Activated CD4-positive, alpha-beta memory T cell treated with anti-CD3 and anti-CD28 coated beads for 36 hours (primary cell): ENCODE results near the gene RNF4. TPM values are rescaled to one million over a fixed set of nuclear protein-coding genes. Genes with fewer than 3 reads are reported as not detected.

Source experiments
- CTCF ChIA-PET: fragments of 350-600 bp; sonication (Branson Sonifier 250); formaldehyde crosslinking; loops from one replicate; lab custom pipeline; 2021; ENCODE audit warnings: antibody characterized with exemption, inconsistent platforms; lab: Charles Lee
- POLR2A ChIA-PET: fragments of 350-600 bp; sonication (Branson Sonifier 250); formaldehyde crosslinking; loops from one replicate; lab custom pipeline; 2021; ENCODE audit warnings: antibody characterized with exemption; lab: Charles Lee
- DNase-seq: peaks from one replicate; pipeline ENCODE4 v3.0.0-alpha.2; 2020
- H3K27ac Mint-ChIP-seq: one replicate; pipeline ENCODE4 v1.8.0; 2021; ENCODE audit warnings: mixed read lengths
- H3K27me3 Mint-ChIP-seq: one replicate; pipeline ENCODE4 v1.8.0; 2021; ENCODE audit warnings: mixed read lengths
- H3K36me3 Mint-ChIP-seq: one replicate; pipeline ENCODE4 v1.8.0; 2021; ENCODE audit warnings: mixed read lengths
- H3K4me1 Mint-ChIP-seq: one replicate; pipeline ENCODE4 v1.8.0; 2021; ENCODE audit warnings: low read depth, mixed read lengths
- H3K4me3 Mint-ChIP-seq: one replicate; pipeline ENCODE4 v1.8.0; 2021; ENCODE audit warnings: mild to moderate bottlenecking, mixed read lengths
- H3K9me3 Mint-ChIP-seq: one replicate; pipeline ENCODE4 v1.8.0; 2021; ENCODE audit warnings: mixed read lengths
- intact Hi-C: fragments of 100-400 bp; cut with micrococcal nuclease; formaldehyde crosslinking; loops from one replicate; pipeline ENCODE4 v1.15.1; 2023
- total RNA-seq, 2 experiments: library from RNA; stranded (reverse); gene quantifications; one replicate each; pipeline ENCODE4 v1.2.3, GENCODE V29; 2021

Gene RNF4
- total RNA-seq, 2 experiments from 2014 or later, result 84.6 to 90.3 TPM

- Mint-ChIP-seq H3K4me1 (peaks cover 91% of the 10 kb centered on the region), H3K4me3 (no peak overlapping the region), H3K27me3 (no peaks in the 10 kb centered on the region), H3K36me3 (peaks cover 16% of the 10 kb centered on the region), H3K27ac (peak overlapping the region; percentile 88), H3K9me3 (no peaks in the 10 kb centered on the region)
- peak; percentile 51 for DNase-seq
- intact Hi-C loops, result loop anchor here (1.0 to 5.0 kb wide), 2 partner anchors 13 to 55 kb away; partner anchors contain the start of genes FAM193A and RNF4
- ChIA-PET POLR2A (interaction anchor here (8.5 kb wide), 1 partner anchor 14 kb away, joined by 40 read pairs; the partner anchor contains the start of gene RNF4), CTCF (interaction anchor here (0.9 kb wide), 1 partner anchor 263 kb away, joined by 3 read pairs; no protein-coding TSS in a partner anchor)
Measured at GRCh38 chr4:2482693-2483092, 13.8 kb downstream of the RNF4 start.

- no peak for DNase-seq
- H3K4me3 Mint-ChIP-seq, result no peak overlapping the region
- H3K27me3 Mint-ChIP-seq, result no peaks in the 10 kb centered on the region
- peaks cover 91% of the 10 kb centered on the region for H3K4me1 Mint-ChIP-seq
- H3K27ac Mint-ChIP-seq, result peak overlapping the region; percentile 88
- no peaks in the 10 kb centered on the region for H3K9me3 Mint-ChIP-seq
- intact Hi-C loops, result loop anchor here (5.0 kb wide), 1 partner anchor 54 kb away; the partner anchor contains the start of gene FAM193A
- peaks cover 13% of the 10 kb centered on the region for H3K36me3 Mint-ChIP-seq
- POLR2A ChIA-PET, result interaction anchor here (8.5 kb wide), 1 partner anchor 14 kb away, joined by 40 read pairs; the partner anchor contains the start of gene RNF4
- CTCF ChIA-PET, result interaction anchor here (2.5 kb wide), 1 partner anchor 15 kb away, joined by 9 read pairs; the partner anchor contains the start of gene RNF4
Measured at GRCh38 chr4:2483237-2483636, 14.3 kb downstream of the RNF4 start.

- intact Hi-C loops, result loop anchor here (5.0 kb wide), 1 partner anchor 53 kb away; the partner anchor contains the start of gene FAM193A
- no peak overlapping the region for H3K4me3 Mint-ChIP-seq
- POLR2A ChIA-PET, result interaction anchor here (8.5 kb wide), 1 partner anchor 15 kb away, joined by 40 read pairs; the partner anchor contains the start of gene RNF4
Measured at GRCh38 chr4:2484185-2484584, 15.3 kb downstream of the RNF4 start.

GRCh38 chr4:2484993-2485392 is 16.1 kb downstream of the RNF4 start:
- Mint-ChIP-seq H3K27me3 (no peaks in the 10 kb centered on the region), H3K4me1 (peaks cover 86% of the 10 kb centered on the region), H3K4me3 (peak overlapping the region; percentile 17), H3K36me3 (peaks cover 13% of the 10 kb centered on the region), H3K9me3 (no peaks in the 10 kb centered on the region), H3K27ac (peak overlapping the region; percentile 34)
- CTCF ChIA-PET, result interaction anchor here (1.1 to 2.5 kb wide), 5 partner anchors 13 to 265 kb away, joined by 3 to 9 read pairs (median 4); partner anchors contain the start of gene RNF4
- intact Hi-C loops, result loop anchor here (5.0 kb wide), 1 partner anchor 52 kb away; the partner anchor contains the start of gene FAM193A
- POLR2A ChIA-PET, result interaction anchor here (0.8 to 8.5 kb wide), 2 partner anchors 16 to 23 kb away, joined by 3 to 40 read pairs; partner anchors contain the start of gene RNF4
- DNase-seq, result peak; percentile 80

More at GRCh38 chr4:2484185-2484584, 15.3 kb downstream of the RNF4 start:
- Mint-ChIP-seq H3K36me3 (peaks cover 15% of the 10 kb centered on the region), H3K27me3 (no peaks in the 10 kb centered on the region), H3K9me3 (no peaks in the 10 kb centered on the region), H3K27ac (peak overlapping the region; percentile 73), H3K4me1 (peaks cover 86% of the 10 kb centered on the region)
- CTCF ChIA-PET, result interaction anchor here (0.7 to 2.5 kb wide), 5 partner anchors 9 to 264 kb away, joined by 3 to 9 read pairs (median 4); partner anchors contain the start of gene RNF4
- DNase-seq, result no peak

DNA sequence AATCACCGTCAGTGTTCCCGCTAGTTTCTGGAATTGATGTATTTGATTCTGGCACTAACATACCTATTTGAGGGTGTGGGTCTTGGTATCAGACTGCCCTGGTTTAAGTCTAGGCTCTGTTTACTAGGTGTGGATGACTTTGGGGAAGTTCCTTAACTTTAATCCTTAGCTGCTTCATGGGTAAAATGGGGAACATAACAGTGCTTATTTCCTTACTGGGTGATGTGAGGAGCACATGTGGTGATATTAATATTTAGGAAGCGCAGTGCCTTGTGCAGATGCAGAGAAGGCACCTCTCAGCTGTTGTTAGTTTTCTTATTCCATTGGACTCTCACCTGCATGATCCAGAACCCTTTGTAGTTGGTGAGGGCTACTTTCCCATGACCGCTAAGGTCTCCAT is 17.1 kb downstream of the RNF4 start:
- H3K36me3 Mint-ChIP-seq, result peaks cover 20% of the 10 kb centered on the region
- DNase-seq, result no peak
- H3K4me1 Mint-ChIP-seq, result peaks cover 86% of the 10 kb centered on the region
- no peaks in the 10 kb centered on the region for H3K27me3 Mint-ChIP-seq
- ChIA-PET CTCF (interaction anchor here (0.7 to 1.7 kb wide), 4 partner anchors 14 to 266 kb away, joined by 3 to 6 read pairs (median 3); partner anchors contain the start of genes HAUS3 and POLN), POLR2A (interaction anchor here (8.5 kb wide), 1 partner anchor 17 kb away, joined by 40 read pairs; the partner anchor contains the start of gene RNF4)
- H3K27ac Mint-ChIP-seq, result peak overlapping the region; percentile 15
- H3K4me3 Mint-ChIP-seq, result no peak overlapping the region
- H3K9me3 Mint-ChIP-seq, result no peaks in the 10 kb centered on the region
- intact Hi-C loops, result no loop called here

- Mint-ChIP-seq H3K9me3 (no peaks in the 10 kb centered on the region), H3K36me3 (peaks cover 23% of the 10 kb centered on the region), H3K27me3 (no peaks in the 10 kb centered on the region), H3K4me1 (peaks cover 78% of the 10 kb centered on the region), H3K27ac (peak overlapping the region; percentile 15), H3K4me3 (no peak overlapping the region)
- ChIA-PET POLR2A (interaction anchor here (8.5 kb wide), 1 partner anchor 18 kb away, joined by 40 read pairs; the partner anchor contains the start of gene RNF4), CTCF (no interaction called here)
- DNase-seq, result no peak
- intact Hi-C loops, result no loop called here
Measured at GRCh38 chr4:2486981-2487380, 18.1 kb downstream of the RNF4 start.

DNA sequence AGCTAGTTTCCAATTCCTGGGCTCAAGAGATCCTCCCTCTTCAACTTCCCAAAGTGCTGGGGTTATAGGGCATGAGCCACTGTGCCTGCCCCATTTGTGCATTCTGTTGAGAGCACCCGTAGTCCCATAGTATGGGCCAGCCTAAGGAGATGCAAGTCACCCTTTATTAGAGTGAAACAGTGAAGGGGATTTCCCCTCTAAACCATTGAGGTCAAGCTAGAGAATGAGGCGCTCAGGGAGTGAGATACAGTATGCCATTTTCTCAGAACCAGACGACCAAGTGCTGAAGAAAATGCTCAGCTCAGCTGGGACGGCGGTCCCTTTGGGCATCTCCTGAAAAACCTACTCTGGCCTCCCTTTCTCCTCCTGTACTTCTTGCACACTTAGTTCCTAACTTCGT is 18.7 kb downstream of the RNF4 start:
- intact Hi-C loops, result no loop called here
- ChIA-PET POLR2A (interaction anchor here (8.5 kb wide), 1 partner anchor 19 kb away, joined by 40 read pairs; the partner anchor contains the start of gene RNF4), CTCF (no interaction called here)
- H3K4me1 Mint-ChIP-seq, result peaks cover 75% of the 10 kb centered on the region
- H3K9me3 Mint-ChIP-seq, result no peaks in the 10 kb centered on the region
- no peak overlapping the region for H3K4me3 Mint-ChIP-seq
- peak overlapping the region; percentile 51 for H3K27ac Mint-ChIP-seq
- DNase-seq, result no peak
- H3K27me3 Mint-ChIP-seq, result no peaks in the 10 kb centered on the region
- peaks cover 28% of the 10 kb centered on the region for H3K36me3 Mint-ChIP-seq

DNA sequence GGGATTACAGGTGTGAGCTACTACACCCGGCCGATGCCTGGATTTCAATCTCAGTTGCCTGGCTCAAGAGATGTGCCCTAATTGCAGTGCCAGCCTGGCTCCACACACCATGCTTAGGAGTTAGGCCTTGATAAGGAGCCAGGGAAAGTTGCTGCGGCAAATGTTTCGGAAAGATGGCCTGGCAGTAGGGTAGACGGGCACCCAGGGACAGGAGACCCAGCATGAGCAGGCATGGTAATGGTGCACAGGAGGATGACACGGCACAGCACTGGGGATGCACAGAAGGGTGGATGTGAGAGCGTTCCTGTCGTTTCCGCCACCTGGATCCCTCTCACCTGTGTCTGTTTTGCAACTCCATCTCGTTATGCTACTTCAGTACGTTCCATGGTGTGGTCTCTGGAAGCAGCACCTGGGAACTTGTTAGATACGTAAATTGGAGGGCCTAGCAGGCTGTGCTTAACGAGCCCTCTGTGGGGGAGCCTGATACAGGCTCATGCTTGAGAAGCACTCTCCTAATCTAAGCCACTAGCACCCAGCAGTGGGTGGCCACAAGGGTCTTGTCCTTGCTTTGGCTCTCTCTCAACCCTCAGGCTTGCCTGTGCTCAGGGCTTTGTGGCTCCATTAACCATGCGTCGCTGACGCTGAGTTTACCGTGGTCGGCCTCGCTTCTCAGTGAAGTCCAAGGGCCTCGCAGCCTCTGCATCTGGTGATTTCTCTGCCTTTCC is 20.3 kb downstream of the RNF4 start:
- ChIA-PET POLR2A (interaction anchor here (8.5 kb wide), 1 partner anchor 20 kb away, joined by 40 read pairs; the partner anchor contains the start of gene RNF4), CTCF (interaction anchor here (0.6 kb wide), 1 partner anchor 234 kb away, joined by 4 read pairs; no protein-coding TSS in a partner anchor)
- H3K4me1 Mint-ChIP-seq, result peaks cover 69% of the 10 kb centered on the region
- intact Hi-C loops, result no loop called here
- H3K4me3 Mint-ChIP-seq, result no peak overlapping the region
- no peaks in the 10 kb centered on the region for H3K27me3 Mint-ChIP-seq
- no peak for DNase-seq
- H3K9me3 Mint-ChIP-seq, result no peaks in the 10 kb centered on the region
- H3K27ac Mint-ChIP-seq, result peak overlapping the region; percentile 76
- peaks cover 37% of the 10 kb centered on the region for H3K36me3 Mint-ChIP-seq

GRCh38 chr4:2489841-2490552 is 21.1 kb downstream of the RNF4 start:
- H3K4me3 Mint-ChIP-seq, result no peak overlapping the region
- ChIA-PET POLR2A (interaction anchor here (0.9 to 8.5 kb wide), 2 partner anchors 21 kb away, joined by 3 to 40 read pairs; partner anchors contain the start of gene RNF4), CTCF (interaction anchor here (0.6 kb wide), 1 partner anchor 234 kb away, joined by 4 read pairs; no protein-coding TSS in a partner anchor)
- no peaks in the 10 kb centered on the region for H3K27me3 Mint-ChIP-seq
- H3K36me3 Mint-ChIP-seq, result peaks cover 37% of the 10 kb centered on the region
- H3K27ac Mint-ChIP-seq, result peak overlapping the region; percentile 76
- H3K9me3 Mint-ChIP-seq, result no peaks in the 10 kb centered on the region
- intact Hi-C loops, result loop anchor here (1.0 kb wide), 1 partner anchor 21 kb away; the partner anchor contains the start of gene RNF4
- DNase-seq, result no peak
- H3K4me1 Mint-ChIP-seq, result peaks cover 63% of the 10 kb centered on the region

GRCh38 chr4:2492970-2493369 is 24.1 kb downstream of the RNF4 start:
- CTCF ChIA-PET, result interaction anchor here (1.0 kb wide), 1 partner anchor 51 kb away, joined by 3 read pairs; no protein-coding TSS in a partner anchor

DNA sequence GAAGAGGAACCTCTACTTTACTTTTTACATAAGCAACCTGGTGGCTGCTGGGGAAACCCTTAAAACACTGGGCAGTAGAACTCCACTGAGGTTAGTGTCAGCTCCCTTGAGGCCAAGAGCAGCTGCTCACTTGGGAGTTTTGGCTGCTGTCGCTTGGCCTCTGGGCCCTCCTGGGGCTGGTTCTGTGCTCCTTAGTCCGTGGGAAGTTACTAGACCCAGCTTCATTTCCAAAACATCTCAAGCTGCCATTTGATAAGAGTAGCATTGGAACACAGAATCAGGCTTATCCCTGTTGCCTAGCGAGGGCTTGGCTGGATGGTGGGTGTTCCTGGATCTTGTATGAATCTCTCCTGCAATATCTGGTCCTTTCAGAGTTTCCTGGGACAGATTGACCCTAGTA is 26.1 kb downstream of the RNF4 start:
- Mint-ChIP-seq H3K4me3 (no peak overlapping the region), H3K9me3 (no peaks in the 10 kb centered on the region), H3K4me1 (peaks cover 23% of the 10 kb centered on the region), H3K27me3 (no peaks in the 10 kb centered on the region), H3K36me3 (peaks cover 45% of the 10 kb centered on the region), H3K27ac (no peak overlapping the region)
- CTCF ChIA-PET, result interaction anchor here (0.9 kb wide), 1 partner anchor 612 kb away, joined by 3 read pairs; no protein-coding TSS in a partner anchor
- intact Hi-C loops, result no loop called here
- no peak for DNase-seq
- POLR2A ChIA-PET, result interaction anchor here (0.6 kb wide), 1 partner anchor 483 kb away, joined by 8 read pairs; no protein-coding TSS in a partner anchor

More at GRCh38 chr4:2492970-2493369, 24.1 kb downstream of the RNF4 start:
- no peaks in the 10 kb centered on the region for H3K9me3 Mint-ChIP-seq
- H3K27me3 Mint-ChIP-seq, result no peaks in the 10 kb centered on the region
- no peak overlapping the region for H3K4me3 Mint-ChIP-seq
- peaks cover 52% of the 10 kb centered on the region for H3K36me3 Mint-ChIP-seq
- intact Hi-C loops, result no loop called here
- H3K27ac Mint-ChIP-seq, result peak overlapping the region; percentile 6
- H3K4me1 Mint-ChIP-seq, result peaks cover 38% of the 10 kb centered on the region
- DNase-seq, result no peak
- POLR2A ChIA-PET, result interaction anchor here (1.0 to 1.1 kb wide), 2 partner anchors 24 to 73 kb away, joined by 3 to 7 read pairs; partner anchors contain the start of gene RNF4
